PC-3 (cell line): ENCODE measurements around the gene CNTN1. TPM values are rescaled to one million over a fixed set of nuclear protein-coding genes. Genes with fewer than 3 reads are reported as not detected.

Experiments
- ATAC-seq: fragments of 200-7000 bp; cut with Tn5 transposase; 2 replicates; pipeline ENCODE4 v1.9.1; 2020; ENCODE audit warnings: mild to moderate bottlenecking, moderate library complexity
- BruUV-seq: library from RNA; stranded (reverse); fragments of 400-500 nt; replicated peaks from 2 replicates; lab custom pipeline; 2021; lab: Mats Ljungman, UMichigan
- CTCF ChIA-PET: fragments of 300-600 bp; sonication (Branson Sonifier 250); formaldehyde crosslinking; loops from one replicate; lab custom pipeline; 2022; ENCODE audit warnings: antibody characterized with exemption; lab: Charles Lee
- POLR2A ChIA-PET: fragments of 300-600 bp; sonication (Branson Sonifier 250); formaldehyde crosslinking; loops from one replicate; lab custom pipeline; 2022; ENCODE audit warnings: antibody characterized with exemption; ENCODE audit not compliant: unreplicated experiment; lab: Charles Lee
- DNase-seq: peaks from one replicate; pipeline ENCODE4 v3.0.0-alpha.2; 2015
- H2AFZ ChIP-seq: fragments of 300-600 bp; sonication (generic); 2 replicates; pipeline ENCODE4 v1.6.0; 2016; ENCODE audit warnings: antibody characterized with exemption, low read length
- H3F3A ChIP-seq: fragments of 300-600 bp; sonication (generic); one replicate; pipeline ENCODE4 v1.6.0; 2017; ENCODE audit warnings: antibody characterized with exemption, low read length, control low read depth, mild to moderate bottlenecking; ENCODE audit not compliant: unreplicated experiment
- H3K27ac ChIP-seq: fragments of 300-600 bp; sonication (generic); 2 replicates; pipeline ENCODE4 v1.5.1; 2016; ENCODE audit warnings: mild to moderate bottlenecking, low read length
- H3K27me3 ChIP-seq: fragments of 300-600 bp; sonication (generic); 2 replicates; pipeline ENCODE4 v1.6.1; 2016; ENCODE audit warnings: low read length, mixed read lengths
- H3K36me3 ChIP-seq: fragments of 300-600 bp; sonication (generic); 2 replicates; pipeline ENCODE4 v1.6.1; 2016; ENCODE audit warnings: low read depth, mixed run types, low read length, mixed read lengths
- H3K4me1 ChIP-seq: fragments of 300-600 bp; sonication (generic); 2 replicates; pipeline ENCODE4 v1.5.1; 2016; ENCODE audit warnings: low read length; ENCODE audit not compliant: insufficient read depth
- H3K4me2 ChIP-seq: fragments of 300-600 bp; sonication (generic); 2 replicates; pipeline ENCODE4 v1.6.0; 2016; ENCODE audit warnings: low read length
- H3K4me3 ChIP-seq: fragments of 300-600 bp; sonication (generic); 2 replicates; pipeline ENCODE4 v1.5.1; 2016; ENCODE audit warnings: mild to moderate bottlenecking, low read length, mixed read lengths
- H3K79me2 ChIP-seq: fragments of 300-600 bp; sonication (generic); 2 replicates; pipeline ENCODE4 v1.6.1; 2017; ENCODE audit warnings: low read length, mixed read lengths
- H3K9ac ChIP-seq: fragments of 300-600 bp; sonication (generic); 2 replicates; pipeline ENCODE4 v1.6.0; 2016; ENCODE audit warnings: mild to moderate bottlenecking, low read length
- H3K9me2 ChIP-seq: fragments of 300-600 bp; sonication (generic); replicated peaks from 2 replicates; pipeline ENCODE4 v1.6.1; 2016; ENCODE audit warnings: mixed run types, low read length, mixed read lengths
- H3K9me3 ChIP-seq: fragments of 300-600 bp; sonication (generic); 2 replicates; pipeline ENCODE4 v1.6.1; 2016; ENCODE audit warnings: low read length, mixed read lengths
- H4K20me1 ChIP-seq: fragments of 300-600 bp; sonication (generic); 2 replicates; pipeline ENCODE4 v1.6.1; 2016; ENCODE audit warnings: low read length, mixed read lengths
- EZH2 ChIP-seq: fragments of 300-600 bp; sonication (generic); IDR thresholded peaks from one replicate; pipeline ENCODE4 v1.6.1; 2017; ENCODE audit warnings: antibody characterized with exemption, mild to moderate bottlenecking, low read length; ENCODE audit not compliant: unreplicated experiment
- EZH2phosphoT487 ChIP-seq: fragments of 300-600 bp; sonication (generic); IDR thresholded peaks from 2 replicates; pipeline ENCODE4 v1.6.1; 2018; ENCODE audit warnings: mild to moderate bottlenecking, antibody characterized with exemption, low read length, borderline replicate concordance
- intact Hi-C: fragments of 100-400 bp; cut with micrococcal nuclease; formaldehyde crosslinking; loops from 2 replicates; pipeline ENCODE4 v1.9.0; 2023
- total RNA-seq: library from RNA; depleted of rRNA; stranded (reverse); fragments of >200 nt; gene quantifications from 2 replicates; pipeline ENCODE4 v1.2.3, GENCODE V29; 2014
- TF ChIP-seq, protein P1 (sequence below): fragments of 300-600 bp; sonication (generic); conservative IDR thresholded peaks from 2 replicates; pipeline ENCODE4 v1.5.1; 2017; ENCODE audit warnings: antibody characterized with exemption, low read depth, mild to moderate bottlenecking, low read length

The CNTN1 gene
- total RNA-seq, 1 experiment from 2014 or later: not detected

DNA sequence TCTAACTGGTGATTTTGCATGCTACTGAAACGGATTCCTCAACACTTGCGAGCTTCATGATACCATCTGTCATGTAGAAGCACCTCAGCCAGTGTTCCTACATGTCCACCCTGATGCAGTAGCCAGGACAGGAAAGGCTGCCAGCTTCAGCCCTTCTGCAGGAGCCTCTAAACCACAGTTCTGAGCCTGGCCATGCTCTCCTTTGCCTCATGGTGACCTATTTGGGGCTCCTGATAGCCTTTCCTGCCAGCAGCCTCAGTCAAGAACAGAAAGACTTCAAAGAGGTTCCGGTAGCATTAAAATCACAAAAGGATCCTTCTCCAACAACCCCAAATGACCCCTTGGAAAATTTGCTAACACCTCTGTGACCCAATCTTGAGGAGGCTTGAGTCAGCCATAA, 96.0 kb downstream of the CNTN1 start:
- Histone ChIP-seq H3K27ac (no peak overlapping the region), H3K4me3 (no peak overlapping the region), H3K4me1 (no peaks in the 10 kb centered on the region), H3K36me3 (no peaks in the 10 kb centered on the region), H2AFZ (no peak overlapping the region), H3K4me2 (no peak overlapping the region), H3K9me2 (no peaks in the 10 kb centered on the region), H3K27me3 (peaks cover 16% of the 10 kb centered on the region), H3K9me3 (no peaks in the 10 kb centered on the region), H3K79me2 (no peaks in the 10 kb centered on the region), H4K20me1 (no peaks in the 10 kb centered on the region), H3K9ac (no peak overlapping the region), H3F3A (no peaks in the 10 kb centered on the region)
- intact Hi-C loops: no loop called here
- ATAC-seq (no peak), DNase-seq (no peak)
- ChIA-PET CTCF (no interaction called here), POLR2A (no interaction called here)
- BruUV-seq: no TSS peak
- TF ChIP-seq EZH2phosphoT487 (no peak), EZH2 (no peak)

DNA sequence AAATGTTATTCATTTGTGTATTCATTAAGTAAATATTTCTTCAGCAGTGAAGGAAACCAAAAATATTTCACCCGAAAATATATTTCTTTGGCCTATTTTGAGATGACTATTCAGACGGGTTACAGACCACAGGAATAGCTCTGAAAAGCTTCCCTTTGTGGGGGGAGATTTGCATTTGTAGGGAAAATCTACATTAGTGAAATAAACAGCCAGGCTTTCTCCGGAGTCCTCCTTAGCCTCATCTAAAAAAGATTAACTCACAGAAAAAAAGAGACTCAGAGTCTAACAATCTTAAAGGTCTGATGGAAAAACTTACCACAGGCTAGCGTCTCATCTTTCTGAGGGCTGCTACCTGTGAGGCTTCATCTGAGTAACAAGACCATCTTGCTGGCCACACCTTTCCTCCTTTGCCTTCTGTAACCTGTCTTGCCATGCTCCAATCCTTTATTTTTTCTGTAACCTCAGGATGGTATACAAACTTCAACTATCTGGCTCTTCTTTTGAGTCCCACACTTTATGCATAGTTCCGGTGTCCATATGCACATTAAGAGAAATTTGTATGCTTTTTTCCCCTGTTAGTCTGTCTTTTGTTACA, 100.7 kb downstream of the CNTN1 start:
- H3K4me2 ChIP-seq: no peak overlapping the region
- no peaks in the 10 kb centered on the region for H3F3A ChIP-seq
- H3K9me2 ChIP-seq: no peaks in the 10 kb centered on the region
- intact Hi-C loops: no loop called here
- no TSS peak for BruUV-seq
- H4K20me1 ChIP-seq: no peaks in the 10 kb centered on the region
- no peaks in the 10 kb centered on the region for H3K79me2 ChIP-seq
- H3K4me3 ChIP-seq: no peak overlapping the region
- H2AFZ ChIP-seq: no peak overlapping the region
- H3K27me3 ChIP-seq: peaks cover 46% of the 10 kb centered on the region
- ChIA-PET POLR2A (no interaction called here), CTCF (no interaction called here)
- H3K9me3 ChIP-seq: no peaks in the 10 kb centered on the region
- no peak for DNase-seq
- no peaks in the 10 kb centered on the region for H3K4me1 ChIP-seq
- TF ChIP-seq EZH2phosphoT487: no peak
- TF ChIP-seq, protein P1, sequence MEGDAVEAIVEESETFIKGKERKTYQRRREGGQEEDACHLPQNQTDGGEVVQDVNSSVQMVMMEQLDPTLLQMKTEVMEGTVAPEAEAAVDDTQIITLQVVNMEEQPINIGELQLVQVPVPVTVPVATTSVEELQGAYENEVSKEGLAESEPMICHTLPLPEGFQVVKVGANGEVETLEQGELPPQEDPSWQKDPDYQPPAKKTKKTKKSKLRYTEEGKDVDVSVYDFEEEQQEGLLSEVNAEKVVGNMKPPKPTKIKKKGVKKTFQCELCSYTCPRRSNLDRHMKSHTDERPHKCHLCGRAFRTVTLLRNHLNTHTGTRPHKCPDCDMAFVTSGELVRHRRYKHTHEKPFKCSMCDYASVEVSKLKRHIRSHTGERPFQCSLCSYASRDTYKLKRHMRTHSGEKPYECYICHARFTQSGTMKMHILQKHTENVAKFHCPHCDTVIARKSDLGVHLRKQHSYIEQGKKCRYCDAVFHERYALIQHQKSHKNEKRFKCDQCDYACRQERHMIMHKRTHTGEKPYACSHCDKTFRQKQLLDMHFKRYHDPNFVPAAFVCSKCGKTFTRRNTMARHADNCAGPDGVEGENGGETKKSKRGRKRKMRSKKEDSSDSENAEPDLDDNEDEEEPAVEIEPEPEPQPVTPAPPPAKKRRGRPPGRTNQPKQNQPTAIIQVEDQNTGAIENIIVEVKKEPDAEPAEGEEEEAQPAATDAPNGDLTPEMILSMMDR: no peak
- no peak for TF ChIP-seq EZH2
- no peak overlapping the region for H3K9ac ChIP-seq
- no peak for ATAC-seq
- no peak overlapping the region for H3K27ac ChIP-seq
- no peaks in the 10 kb centered on the region for H3K36me3 ChIP-seq

- Histone ChIP-seq H3K79me2 (no peaks in the 10 kb centered on the region), H3K4me3 (no peak overlapping the region), H3K9me2 (no peaks in the 10 kb centered on the region), H3K36me3 (no peaks in the 10 kb centered on the region), H4K20me1 (no peaks in the 10 kb centered on the region), H3K9ac (no peak overlapping the region), H3K27me3 (peaks cover 50% of the 10 kb centered on the region), H2AFZ (no peak overlapping the region), H3K4me1 (no peaks in the 10 kb centered on the region), H3F3A (no peaks in the 10 kb centered on the region), H3K27ac (no peak overlapping the region), H3K4me2 (no peak overlapping the region), H3K9me3 (no peaks in the 10 kb centered on the region)
- ChIA-PET CTCF (no interaction called here), POLR2A (no interaction called here)
- DNase-seq (no peak), ATAC-seq (no peak)
- no TSS peak for BruUV-seq
- intact Hi-C loops: no loop called here
- TF ChIP-seq EZH2phosphoT487 (no peak), EZH2 (no peak)
- TF ChIP-seq, protein P1: no peak
Observed at GRCh38 chr12:40793471-40793870, 101.2 kb downstream of the CNTN1 start.
